PC-3 (cell line): ENCODE results near the gene RAMP1. TPM values are rescaled to one million over a fixed set of nuclear protein-coding genes. Genes with fewer than 3 reads are reported as not detected.

Experiments
- ATAC-seq: fragments of 200-7000 bp; cut with Tn5 transposase; 2 replicates; pipeline ENCODE4 v1.9.1; 2020; ENCODE audit warnings: mild to moderate bottlenecking, moderate library complexity
- BruUV-seq: library from RNA; stranded (reverse); fragments of 400-500 nt; replicated peaks from 2 replicates; lab custom pipeline; 2021; lab: Mats Ljungman, UMichigan
- CTCF ChIA-PET: fragments of 300-600 bp; sonication (Branson Sonifier 250); formaldehyde crosslinking; loops from one replicate; lab custom pipeline; 2022; ENCODE audit warnings: antibody characterized with exemption; lab: Charles Lee
- POLR2A ChIA-PET: fragments of 300-600 bp; sonication (Branson Sonifier 250); formaldehyde crosslinking; loops from one replicate; lab custom pipeline; 2022; ENCODE audit warnings: antibody characterized with exemption; ENCODE audit not compliant: unreplicated experiment; lab: Charles Lee
- DNase-seq: peaks from one replicate; pipeline ENCODE4 v3.0.0-alpha.2; 2015
- H2AFZ ChIP-seq: fragments of 300-600 bp; sonication (generic); 2 replicates; pipeline ENCODE4 v1.6.0; 2016; ENCODE audit warnings: antibody characterized with exemption, low read length
- H3F3A ChIP-seq: fragments of 300-600 bp; sonication (generic); one replicate; pipeline ENCODE4 v1.6.0; 2017; ENCODE audit warnings: antibody characterized with exemption, low read length, control low read depth, mild to moderate bottlenecking; ENCODE audit not compliant: unreplicated experiment
- H3K27ac ChIP-seq: fragments of 300-600 bp; sonication (generic); 2 replicates; pipeline ENCODE4 v1.5.1; 2016; ENCODE audit warnings: mild to moderate bottlenecking, low read length
- H3K27me3 ChIP-seq: fragments of 300-600 bp; sonication (generic); 2 replicates; pipeline ENCODE4 v1.6.1; 2016; ENCODE audit warnings: low read length, mixed read lengths
- H3K36me3 ChIP-seq: fragments of 300-600 bp; sonication (generic); 2 replicates; pipeline ENCODE4 v1.6.1; 2016; ENCODE audit warnings: low read depth, mixed run types, low read length, mixed read lengths
- H3K4me1 ChIP-seq: fragments of 300-600 bp; sonication (generic); 2 replicates; pipeline ENCODE4 v1.5.1; 2016; ENCODE audit warnings: low read length; ENCODE audit not compliant: insufficient read depth
- H3K4me2 ChIP-seq: fragments of 300-600 bp; sonication (generic); 2 replicates; pipeline ENCODE4 v1.6.0; 2016; ENCODE audit warnings: low read length
- H3K4me3 ChIP-seq: fragments of 300-600 bp; sonication (generic); 2 replicates; pipeline ENCODE4 v1.5.1; 2016; ENCODE audit warnings: mild to moderate bottlenecking, low read length, mixed read lengths
- H3K79me2 ChIP-seq: fragments of 300-600 bp; sonication (generic); 2 replicates; pipeline ENCODE4 v1.6.1; 2017; ENCODE audit warnings: low read length, mixed read lengths
- H3K9ac ChIP-seq: fragments of 300-600 bp; sonication (generic); 2 replicates; pipeline ENCODE4 v1.6.0; 2016; ENCODE audit warnings: mild to moderate bottlenecking, low read length
- H3K9me2 ChIP-seq: fragments of 300-600 bp; sonication (generic); replicated peaks from 2 replicates; pipeline ENCODE4 v1.6.1; 2016; ENCODE audit warnings: mixed run types, low read length, mixed read lengths
- H3K9me3 ChIP-seq: fragments of 300-600 bp; sonication (generic); 2 replicates; pipeline ENCODE4 v1.6.1; 2016; ENCODE audit warnings: low read length, mixed read lengths
- H4K20me1 ChIP-seq: fragments of 300-600 bp; sonication (generic); 2 replicates; pipeline ENCODE4 v1.6.1; 2016; ENCODE audit warnings: low read length, mixed read lengths
- CTCF ChIP-seq: fragments of 300-600 bp; sonication (generic); conservative IDR thresholded peaks from 2 replicates; pipeline ENCODE4 v1.5.1; 2017; ENCODE audit warnings: antibody characterized with exemption, low read depth, mild to moderate bottlenecking, low read length
- EZH2 ChIP-seq: fragments of 300-600 bp; sonication (generic); IDR thresholded peaks from one replicate; pipeline ENCODE4 v1.6.1; 2017; ENCODE audit warnings: antibody characterized with exemption, mild to moderate bottlenecking, low read length; ENCODE audit not compliant: unreplicated experiment
- EZH2phosphoT487 ChIP-seq: fragments of 300-600 bp; sonication (generic); IDR thresholded peaks from 2 replicates; pipeline ENCODE4 v1.6.1; 2018; ENCODE audit warnings: mild to moderate bottlenecking, antibody characterized with exemption, low read length, borderline replicate concordance
- intact Hi-C: fragments of 100-400 bp; cut with micrococcal nuclease; formaldehyde crosslinking; loops from 2 replicates; pipeline ENCODE4 v1.9.0; 2023
- total RNA-seq: library from RNA; depleted of rRNA; stranded (reverse); fragments of >200 nt; gene quantifications from 2 replicates; pipeline ENCODE4 v1.2.3, GENCODE V29; 2014

Gene RAMP1
- total RNA-seq, 1 experiment from 2014 or later = 210 TPM

DNA sequence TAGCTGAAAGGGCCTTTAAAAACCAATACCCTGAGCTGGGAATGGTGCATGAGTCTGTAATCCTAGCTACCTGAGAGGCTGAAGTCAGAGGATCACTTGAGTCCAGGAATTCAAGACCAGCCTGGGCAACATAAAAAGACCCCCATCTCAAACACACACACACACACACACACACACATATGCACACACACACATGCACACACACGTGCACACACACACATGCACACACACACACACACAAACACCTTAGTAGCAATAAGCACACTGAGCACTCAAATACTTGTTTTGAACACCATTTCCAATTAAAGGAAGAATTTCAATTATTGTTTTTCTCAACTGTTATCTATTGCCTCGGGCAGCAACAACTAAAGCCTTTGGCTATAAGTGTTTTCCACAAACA, 81.8 kb downstream of the RAMP1 start:
- ATAC-seq = no peak
- BruUV-seq = no TSS peak
- no peaks in the 10 kb centered on the region for H3K27me3 ChIP-seq
- no peak overlapping the region for H2AFZ ChIP-seq
- H3K36me3 ChIP-seq = no peaks in the 10 kb centered on the region
- H4K20me1 ChIP-seq = no peaks in the 10 kb centered on the region
- no peak overlapping the region for H3K9ac ChIP-seq
- no peak for DNase-seq
- no peaks in the 10 kb centered on the region for H3K79me2 ChIP-seq
- H3K4me1 ChIP-seq = peaks cover under 1% of the 10 kb centered on the region; the same call in 1 of the 2 replicates
- H3F3A ChIP-seq = no peaks in the 10 kb centered on the region
- no peaks in the 10 kb centered on the region for H3K9me2 ChIP-seq
- 0 out of 2 replicates have a peak, but pooled peaks cover 6% of the 10 kb centered on the region for H3K9me3 ChIP-seq
- no peak overlapping the region for H3K4me2 ChIP-seq
- ChIA-PET POLR2A (no interaction called here), CTCF (no interaction called here)
- TF ChIP-seq EZH2 (no peak), CTCF (no peak), EZH2phosphoT487 (no peak)
- intact Hi-C loops = no loop called here
- H3K27ac ChIP-seq = no peak overlapping the region
- H3K4me3 ChIP-seq = no peak overlapping the region

- Histone ChIP-seq H2AFZ (no peak overlapping the region), H3K4me1 (no peaks in the 10 kb centered on the region), H3K4me2 (no peak overlapping the region), H3K36me3 (no peaks in the 10 kb centered on the region), H3K9me3 (0 out of 2 replicates have a peak, but pooled peaks cover 6% of the 10 kb centered on the region), H3F3A (no peaks in the 10 kb centered on the region), H3K27ac (no peak overlapping the region), H3K4me3 (no peak overlapping the region), H3K9me2 (no peaks in the 10 kb centered on the region), H3K27me3 (no peaks in the 10 kb centered on the region), H4K20me1 (no peaks in the 10 kb centered on the region), H3K9ac (no peak overlapping the region), H3K79me2 (no peaks in the 10 kb centered on the region)
- ChIA-PET POLR2A (interaction anchor here (0.7 kb wide), 1 partner anchor 313 kb away, joined by 4 read pairs; no protein-coding TSS in a partner anchor), CTCF (no interaction called here)
- BruUV-seq = no TSS peak
- TF ChIP-seq EZH2phosphoT487 (no peak), CTCF (no peak), EZH2 (no peak)
- ATAC-seq (no peak), DNase-seq (no peak)
- intact Hi-C loops = no loop called here
These were observed 83.1 kb downstream of the RAMP1 start for GRCh38 chr2:237942513-237942899.

- Histone ChIP-seq H3K4me3 (no peak overlapping the region), H3K27me3 (no peaks in the 10 kb centered on the region), H3K27ac (no peak overlapping the region), H3K9ac (no peak overlapping the region), H3K36me3 (no peaks in the 10 kb centered on the region), H4K20me1 (no peaks in the 10 kb centered on the region), H3K9me2 (no peaks in the 10 kb centered on the region), H3K4me1 (no peaks in the 10 kb centered on the region), H3K4me2 (no peak overlapping the region), H3F3A (no peaks in the 10 kb centered on the region), H3K9me3 (0 out of 2 replicates have a peak, but pooled peaks cover 6% of the 10 kb centered on the region), H2AFZ (no peak overlapping the region), H3K79me2 (no peaks in the 10 kb centered on the region)
- intact Hi-C loops = no loop called here
- POLR2A ChIA-PET = no interaction called here
- CTCF ChIA-PET = no interaction called here
- ATAC-seq (no peak), DNase-seq (no peak)
- TF ChIP-seq CTCF = no peak
- TF ChIP-seq EZH2 = no peak
- no peak for TF ChIP-seq EZH2phosphoT487
- no TSS peak for BruUV-seq
These were observed 84.1 kb downstream of the RAMP1 start for GRCh38 chr2:237943395-237944094.
